GM18520 (cell line): ENCODE data around the gene MYRFL.
A peak's percentile ranks its signal among the peaks of the same experiment; 100 is the strongest.
"Not testable (repeated sequence)": the region's sequence is repeated elsewhere in the genome, so short reads cannot be mapped to it uniquely, and the experiment has no call there.

Experiments
- ATAC-seq: cut with Tn5 transposase; IDR thresholded peaks from one replicate; pipeline ENCODE4 v1.9.1; 2021; ENCODE audit not compliant: unreplicated experiment

MYRFL gene

DNA sequence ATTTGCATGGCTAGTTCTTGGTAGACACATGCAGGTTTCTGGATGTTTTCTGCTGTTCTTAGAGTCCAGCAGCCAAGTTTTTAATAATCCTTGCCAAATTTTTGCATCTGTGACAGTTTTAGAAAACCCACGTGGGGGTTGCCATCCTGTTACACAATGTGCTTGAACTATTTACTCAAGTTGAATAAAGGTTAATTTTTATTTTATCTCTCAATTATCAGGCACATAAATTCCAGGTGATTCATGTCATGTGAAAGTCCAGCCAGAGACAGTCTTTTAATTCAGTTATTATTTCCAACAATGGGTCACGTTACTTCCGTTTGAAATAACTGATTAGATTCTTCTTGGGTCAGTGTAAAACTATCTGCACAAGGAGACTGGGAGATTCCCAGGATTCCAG is 15.7 kb downstream of the MYRFL start:
- no peak for ATAC-seq

DNA sequence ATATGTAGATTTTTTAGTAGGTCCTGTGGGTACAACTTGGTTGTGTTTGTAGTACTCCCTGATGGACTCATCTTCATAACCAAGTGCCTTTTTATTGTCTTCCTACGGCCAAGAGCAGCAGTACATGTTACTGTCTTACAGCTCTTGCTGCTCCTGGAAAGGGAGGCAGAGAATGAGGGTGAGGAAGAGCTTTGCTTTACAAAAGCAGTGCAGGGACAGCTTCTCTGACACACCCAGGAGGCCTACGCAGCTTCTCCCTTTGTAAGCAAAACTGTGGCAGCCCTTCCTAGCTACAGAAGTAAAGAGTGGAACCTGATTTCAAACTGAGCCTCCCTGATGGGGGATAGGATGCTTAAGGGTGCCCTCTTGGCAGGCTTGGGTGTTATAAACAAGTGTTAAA is 18.6 kb downstream of the MYRFL start:
- no peak for ATAC-seq

DNA sequence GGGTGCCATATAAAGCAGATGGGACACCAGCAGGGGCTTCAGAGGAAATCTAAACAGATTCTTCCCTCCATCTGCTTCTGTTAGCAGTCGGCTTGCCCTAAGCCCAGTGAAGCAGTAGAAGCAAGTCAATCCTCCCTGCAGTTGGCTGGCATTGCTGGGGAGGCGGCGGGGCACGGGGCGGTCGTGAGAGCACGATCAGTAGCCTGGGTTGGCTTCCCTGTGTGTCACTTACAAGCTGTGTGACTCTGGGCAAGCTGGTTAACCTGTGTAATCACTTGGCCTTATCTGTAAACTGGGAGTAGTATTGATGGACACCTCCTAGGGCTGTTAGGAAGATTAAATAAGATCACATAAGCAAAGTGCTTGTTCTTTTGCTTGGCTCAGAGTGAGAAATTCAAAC is 19.4 kb downstream of the MYRFL start:
- ATAC-seq: no peak

DNA sequence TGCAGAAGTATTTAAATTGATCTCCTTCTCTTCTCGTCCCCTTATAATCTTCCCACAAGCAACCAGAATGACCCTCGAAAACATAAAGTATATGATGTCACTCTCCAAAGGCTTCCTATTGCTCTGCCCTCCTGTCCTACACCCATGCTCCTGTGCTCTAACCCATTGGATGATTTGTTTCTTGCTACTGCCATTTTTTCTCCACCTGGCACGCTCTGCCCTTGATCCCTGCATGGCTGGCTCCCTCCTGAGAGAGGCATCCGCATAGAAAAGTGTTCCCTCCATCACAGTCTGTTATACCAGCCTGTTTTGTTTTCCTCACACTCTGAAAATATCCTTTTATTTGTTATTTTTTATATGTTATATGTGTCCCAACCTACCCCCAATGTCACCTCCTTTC is 19.8 kb downstream of the MYRFL start:
- no peak for ATAC-seq

DNA sequence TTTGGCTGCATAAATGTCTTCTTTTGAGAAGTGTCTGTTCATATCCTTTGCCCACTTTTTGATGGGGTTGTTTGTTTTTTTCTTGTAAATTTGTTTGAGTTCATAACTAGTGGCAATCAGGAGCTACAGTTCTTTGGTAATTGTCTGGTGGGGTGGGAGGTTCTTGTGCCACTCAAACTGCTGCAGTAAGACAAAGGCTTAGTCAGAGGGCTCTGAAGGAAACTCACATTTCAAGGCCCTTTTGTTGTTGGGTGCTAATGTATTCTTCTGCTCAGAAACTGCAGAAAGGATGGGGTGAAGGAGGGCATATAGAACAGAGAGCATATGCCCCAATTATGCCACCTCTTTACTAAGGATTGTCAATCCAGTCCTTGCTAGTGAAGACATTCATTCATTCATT is 21.9 kb downstream of the MYRFL start:
- no peak for ATAC-seq

DNA sequence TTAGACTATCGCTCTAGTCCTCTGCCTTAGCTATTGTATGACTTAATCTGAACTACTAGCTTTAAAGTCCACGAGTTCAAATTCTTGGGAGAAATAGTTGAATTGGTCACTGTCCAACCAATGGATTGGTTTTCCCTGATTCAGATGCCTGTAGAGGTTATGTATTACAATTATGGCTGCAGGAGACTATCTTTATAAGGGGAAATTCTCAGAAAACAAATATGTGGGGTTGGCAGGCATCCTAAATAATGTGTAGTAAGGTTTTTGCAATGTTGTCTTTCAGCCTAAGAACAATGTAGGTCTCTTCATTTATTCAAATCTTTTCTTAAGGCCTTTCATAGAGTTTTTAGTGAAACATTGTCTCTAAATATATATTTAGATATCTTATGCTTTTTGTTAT is 26.9 kb downstream of the MYRFL start:
- no peak for ATAC-seq

DNA sequence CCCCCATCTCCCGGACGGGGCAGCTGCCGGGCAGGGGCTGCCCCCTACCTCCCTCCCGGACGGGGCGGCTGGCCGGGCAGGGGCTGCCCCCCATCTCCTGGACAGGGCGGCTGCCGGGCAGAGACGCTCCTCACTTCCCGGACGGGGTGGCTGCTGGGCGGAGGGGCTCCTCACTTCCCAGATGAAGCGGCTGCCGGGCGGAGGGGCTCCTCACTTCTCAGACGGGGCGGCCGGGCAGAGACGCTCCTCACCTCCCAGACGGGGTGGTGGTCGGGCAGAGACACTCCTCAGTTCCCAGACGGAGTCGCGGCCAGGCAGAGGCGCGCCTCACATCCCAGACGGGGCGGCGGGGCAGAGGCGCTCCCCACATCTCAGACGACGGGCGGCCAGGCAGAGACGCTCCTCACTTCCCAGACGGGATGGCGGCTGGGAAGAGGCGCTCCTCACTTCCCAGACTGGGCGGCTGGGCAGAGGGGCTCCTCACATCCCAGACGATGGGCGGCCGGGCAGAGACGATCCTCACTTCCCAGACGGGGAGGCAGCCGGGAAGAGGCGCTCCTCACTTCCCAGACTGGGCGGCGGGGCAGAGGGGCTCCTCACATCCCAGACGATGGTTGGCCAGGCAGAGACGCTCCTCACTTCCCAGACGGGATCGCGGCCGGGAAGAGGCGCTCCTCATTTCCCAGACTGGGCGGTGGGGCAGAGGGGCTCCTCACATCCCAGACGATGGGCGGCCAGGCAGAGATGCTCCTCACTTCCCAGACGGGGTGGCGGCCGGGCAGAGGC is 28.3 kb downstream of the MYRFL start:
- ATAC-seq: not testable (repeated sequence)

DNA sequence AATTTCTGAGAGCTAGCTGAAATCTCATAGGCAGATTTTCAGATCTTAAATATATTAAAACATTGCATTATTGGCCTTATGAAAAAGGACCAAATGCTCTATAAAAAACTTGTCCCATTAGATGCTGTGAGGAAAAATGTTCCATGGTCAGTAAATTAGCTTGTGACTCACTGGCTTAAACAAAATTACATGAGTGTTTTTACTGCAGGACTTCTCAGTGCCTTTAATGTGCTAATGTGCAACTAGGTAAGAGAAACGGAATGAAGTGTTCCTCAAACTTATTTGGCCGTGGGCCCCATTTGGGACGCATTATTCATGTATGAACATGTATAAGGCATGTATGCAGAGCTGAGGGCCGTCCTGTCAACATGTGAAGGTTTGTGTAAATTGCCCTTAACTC is 41.7 kb downstream of the MYRFL start:
- no peak for ATAC-seq

DNA sequence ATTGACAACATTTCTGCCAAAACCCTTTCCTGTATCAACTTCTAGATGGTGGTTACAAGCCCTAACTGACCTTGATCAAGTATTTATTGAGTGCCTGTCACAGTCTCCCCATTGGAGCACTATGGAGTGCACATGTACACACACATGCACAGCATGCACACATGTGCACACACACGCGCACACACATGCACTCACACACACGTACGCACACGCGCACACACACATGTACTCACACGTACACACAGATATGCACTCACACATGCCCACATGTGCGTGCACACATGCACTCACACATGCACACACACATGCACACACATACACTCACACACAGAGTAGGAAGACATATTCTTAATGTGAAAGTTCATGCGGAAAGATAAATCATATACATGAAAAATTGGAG is 43.7 kb downstream of the MYRFL start:
- no peak for ATAC-seq

DNA sequence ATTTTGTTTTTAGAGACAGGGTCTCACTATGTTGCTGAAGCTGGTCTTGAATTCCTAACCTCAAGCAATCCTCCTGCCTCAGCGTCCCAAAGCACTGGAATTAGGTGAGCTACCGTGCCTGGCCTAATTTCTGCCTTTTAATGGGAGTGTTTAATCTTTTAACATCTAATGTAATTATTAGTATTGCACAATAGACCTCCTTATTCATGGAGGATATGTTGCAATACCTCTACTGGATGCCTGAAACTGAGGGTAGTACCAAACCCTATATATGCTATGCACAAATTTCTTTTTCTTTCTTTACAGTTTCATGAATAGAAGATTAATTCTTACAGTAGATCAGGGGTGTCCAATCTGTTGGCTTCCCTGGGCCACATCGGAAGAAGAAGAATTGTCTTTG is 47.8 kb downstream of the MYRFL start:
- no peak for ATAC-seq

DNA sequence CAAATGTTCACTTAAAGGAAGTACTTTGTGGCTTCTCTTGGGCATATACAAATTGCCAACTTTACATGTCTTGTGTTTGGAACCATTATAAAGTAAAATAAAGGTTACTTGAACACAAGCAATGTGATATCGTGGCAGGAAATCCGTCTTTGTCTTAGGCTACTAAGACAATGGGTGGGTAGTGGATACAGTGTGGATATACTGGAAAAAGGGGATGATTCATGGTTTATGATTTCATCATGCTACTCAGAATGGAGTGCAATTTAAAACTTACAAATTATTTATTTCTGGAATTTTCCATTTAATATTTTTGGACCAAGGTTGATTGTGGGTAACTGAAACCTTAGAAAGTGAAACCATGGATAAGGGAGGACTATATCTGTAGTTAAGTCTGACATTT is 48.4 kb downstream of the MYRFL start:
- ATAC-seq: no peak

DNA sequence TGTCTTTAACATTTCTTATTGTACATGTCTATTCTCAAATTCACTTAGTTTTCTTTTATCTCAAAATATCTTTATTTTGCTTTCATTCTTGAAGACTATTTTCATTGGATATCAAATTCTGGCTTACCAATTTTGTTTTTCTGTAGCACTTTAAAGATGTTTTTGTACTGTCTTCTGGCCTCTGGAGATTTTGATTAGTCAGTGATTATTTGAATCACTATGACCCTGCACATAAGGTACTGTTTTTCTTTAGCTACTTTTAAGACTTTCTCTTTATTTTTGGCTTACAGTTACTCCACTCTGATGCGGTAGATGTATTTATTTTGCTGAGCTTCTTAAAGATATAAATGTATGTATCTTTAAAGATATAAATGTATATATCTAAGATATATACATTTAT is 49.6 kb downstream of the MYRFL start:
- ATAC-seq: no peak

DNA sequence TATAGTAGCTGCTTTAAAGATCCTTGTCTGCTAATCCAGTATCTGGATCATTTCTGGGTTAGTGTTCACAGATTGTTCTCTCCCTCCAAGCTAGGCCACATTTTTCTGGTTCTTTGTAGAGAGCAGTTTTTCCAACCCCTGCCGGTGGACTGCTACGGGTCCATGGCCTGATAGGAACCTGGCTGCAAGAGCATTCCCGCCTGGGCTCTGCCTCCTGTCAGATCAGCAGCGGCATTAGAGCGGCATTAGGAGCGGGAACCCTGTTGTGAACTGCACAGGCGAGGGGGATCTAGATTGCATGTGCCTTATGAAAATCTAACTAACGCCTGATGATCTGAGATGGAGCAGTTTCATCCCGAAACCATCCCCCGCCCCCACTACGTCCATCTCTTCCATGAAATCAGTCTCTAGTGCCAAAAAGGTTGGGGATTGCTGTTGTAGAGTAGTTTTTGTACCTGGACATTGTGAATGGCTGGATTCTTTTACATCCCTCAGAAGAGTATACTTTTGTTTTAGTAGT is 50.4 kb downstream of the MYRFL start:
- ATAC-seq: no peak

DNA sequence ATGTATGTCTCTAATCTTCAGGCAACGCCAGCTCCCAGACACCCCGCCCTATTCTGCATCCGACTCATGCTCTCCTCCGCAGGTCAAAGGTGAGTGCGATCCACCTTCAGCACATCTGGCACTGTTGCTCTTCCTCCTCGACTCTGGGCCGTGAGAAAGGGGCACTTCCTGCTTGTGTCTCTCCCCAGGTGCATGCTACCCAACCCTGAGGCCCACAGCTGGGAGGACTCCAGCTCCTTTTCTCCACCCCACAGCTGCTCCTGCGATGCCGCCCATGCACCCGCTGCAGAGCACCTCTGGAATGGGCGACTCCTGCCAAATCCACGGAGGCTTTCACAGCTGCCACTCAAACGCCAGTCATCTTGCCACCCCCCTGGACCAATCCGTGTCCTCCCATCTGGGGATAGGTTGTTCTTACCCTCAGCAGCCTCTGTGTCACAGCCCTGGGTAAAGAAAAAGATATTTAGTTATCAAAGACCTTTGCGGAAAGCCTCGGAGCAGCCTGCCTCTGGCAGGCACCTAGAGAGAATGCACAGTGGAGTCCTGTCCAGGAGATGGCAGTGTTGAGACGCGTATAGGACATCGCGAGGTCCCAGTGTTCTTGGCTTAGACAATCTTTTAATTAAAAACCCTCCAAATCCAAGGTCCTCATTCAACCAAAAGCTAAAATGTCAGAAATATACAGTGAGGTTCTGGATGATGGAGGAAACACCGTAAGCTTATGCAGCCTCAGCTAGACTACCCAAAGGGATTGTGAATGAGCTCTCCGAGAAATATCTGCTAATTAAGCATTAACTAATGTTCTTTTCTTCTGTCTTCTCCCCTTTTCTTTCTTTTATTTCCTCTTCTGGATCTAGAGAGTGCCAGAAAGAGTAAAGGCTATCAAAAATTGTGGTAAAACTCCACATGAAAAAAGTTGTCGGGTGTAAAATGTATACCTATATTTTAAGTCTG is 54.3 kb downstream of the MYRFL start:
- no peak for ATAC-seq

DNA sequence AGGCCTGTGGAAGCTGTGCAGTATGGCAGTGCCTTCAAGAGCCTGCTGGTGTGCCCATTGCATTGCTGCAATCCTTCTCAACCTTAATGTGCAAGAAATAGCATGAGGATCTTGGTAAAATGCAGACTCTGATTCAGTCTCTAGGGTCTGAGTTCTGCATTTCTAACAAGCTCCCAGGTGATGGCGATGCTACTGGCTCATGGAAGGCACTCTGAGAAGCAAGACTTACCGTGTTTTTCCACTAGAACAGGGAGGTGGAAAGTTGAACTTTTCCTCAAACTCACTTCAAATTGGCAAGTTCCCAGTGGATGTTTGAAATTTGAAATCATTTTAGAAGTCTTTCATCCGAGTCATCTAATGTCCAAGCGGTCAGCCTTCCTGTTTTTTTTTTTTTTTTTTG is 55.5 kb downstream of the MYRFL start:
- no peak for ATAC-seq

DNA sequence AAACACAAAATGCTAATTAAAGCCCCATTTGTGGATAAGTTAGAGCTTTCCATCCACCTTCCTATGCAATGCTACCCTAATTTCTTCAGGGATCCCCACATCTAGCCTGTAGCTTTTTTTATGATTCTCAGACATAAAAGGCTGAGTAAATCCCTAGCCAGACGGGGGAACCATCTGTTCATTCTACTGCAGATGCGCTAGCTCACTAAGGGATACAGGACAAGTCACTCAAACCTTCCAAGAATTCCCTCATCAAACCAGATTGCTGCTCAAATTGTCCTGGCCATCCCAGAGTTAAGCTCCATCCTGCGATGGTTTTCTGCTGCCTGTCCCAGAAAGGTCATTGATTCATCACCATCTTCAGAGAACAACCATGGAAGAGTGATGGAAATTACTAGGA is 56.7 kb downstream of the MYRFL start:
- no peak for ATAC-seq

DNA sequence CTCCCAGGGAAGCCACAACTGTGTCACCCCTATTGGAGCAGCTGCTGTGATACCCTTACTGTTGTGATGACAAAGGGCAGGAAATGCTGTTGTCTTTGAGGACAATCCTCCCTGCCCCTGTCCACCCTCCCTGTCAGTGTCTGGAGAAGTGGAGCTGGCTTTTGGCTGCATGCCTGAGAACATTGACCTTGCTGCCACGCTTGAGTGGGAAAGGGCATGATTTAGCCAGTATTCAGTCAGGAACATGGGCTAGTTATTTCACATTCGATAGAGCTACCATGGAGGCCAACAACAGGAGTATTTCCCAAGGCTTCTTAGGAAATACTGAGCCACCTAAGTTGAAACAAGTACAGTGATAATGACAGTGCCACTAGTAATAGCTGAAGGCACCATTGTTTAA is 59.4 kb downstream of the MYRFL start:
- no peak for ATAC-seq

DNA sequence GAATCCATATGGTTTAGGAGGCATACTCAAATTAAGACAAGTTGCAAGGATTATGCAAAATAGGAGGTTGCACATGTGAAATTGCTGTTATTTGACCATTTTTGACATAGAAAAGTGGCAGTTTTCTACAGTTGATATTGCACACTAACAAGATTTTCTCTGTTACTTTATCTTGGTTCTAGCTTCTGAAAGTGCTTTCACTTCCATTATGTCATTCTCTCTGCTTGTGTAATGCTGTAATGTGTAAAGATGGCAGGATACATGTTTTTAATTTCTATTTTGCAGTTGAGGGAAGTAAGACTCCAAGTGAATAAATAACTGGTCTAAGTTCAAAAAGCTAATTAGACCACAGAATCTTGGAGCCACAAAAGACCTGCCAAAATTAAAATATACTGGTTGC is 60.6 kb downstream of the MYRFL start:
- peak; percentile 40 for ATAC-seq

DNA sequence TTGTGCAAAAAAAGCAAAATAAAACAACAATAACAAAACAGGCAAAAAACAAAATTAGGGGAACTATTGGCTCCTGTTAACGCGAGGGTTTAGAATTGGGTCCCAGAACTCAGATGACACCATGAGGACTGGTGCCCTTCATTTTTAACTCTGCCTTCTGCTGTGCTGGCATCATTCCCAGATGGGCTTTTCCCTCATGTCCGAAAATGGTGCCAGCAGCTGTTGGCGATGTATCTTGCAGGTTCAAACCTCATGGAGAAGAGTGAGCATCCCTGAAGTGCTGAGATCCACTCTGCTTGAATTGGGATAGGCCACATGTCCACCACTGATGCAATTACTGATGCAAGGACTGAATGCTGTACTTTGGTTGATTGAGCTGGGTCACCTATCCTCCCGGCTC is 61.1 kb downstream of the MYRFL start:
- ATAC-seq: no peak

DNA sequence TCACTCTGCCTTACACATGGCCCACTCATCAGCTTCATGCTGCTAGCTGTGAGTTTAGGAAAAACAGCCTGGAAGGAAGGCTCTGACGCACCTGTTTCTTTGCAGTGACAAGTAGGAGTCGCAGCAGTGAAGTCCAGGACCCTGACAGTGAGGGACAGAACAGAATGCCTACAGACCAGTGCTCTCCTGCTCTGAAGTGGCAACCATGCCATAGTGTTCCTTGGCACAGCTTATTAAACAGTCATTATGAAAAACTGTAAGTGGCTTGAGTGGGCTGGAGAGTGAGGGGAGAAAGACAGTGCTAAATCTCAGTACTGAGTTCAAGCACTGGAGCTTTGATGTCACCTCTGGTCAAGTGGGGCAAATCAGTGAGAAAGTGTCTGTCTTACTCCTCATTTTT is 61.7 kb downstream of the MYRFL start:
- no peak for ATAC-seq

DNA sequence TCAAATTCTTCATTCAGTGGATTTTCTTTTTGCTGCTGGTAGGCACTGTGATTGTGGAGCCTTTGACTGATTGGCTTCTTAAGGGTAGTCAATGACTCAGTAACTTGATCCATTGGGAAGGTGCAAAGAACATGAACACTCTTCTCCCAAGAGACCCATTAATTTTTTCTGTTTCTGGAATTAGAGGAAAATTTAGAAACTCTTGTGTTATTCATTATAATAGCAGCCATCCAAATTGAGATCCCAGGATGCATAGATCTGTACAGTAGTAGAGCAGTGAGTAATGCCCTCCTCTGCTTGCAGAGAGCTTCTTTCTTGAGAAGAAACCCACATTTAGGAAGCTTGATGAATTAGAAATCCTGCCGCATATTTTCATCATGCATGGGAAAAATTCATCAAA is 63.9 kb downstream of the MYRFL start:
- no peak for ATAC-seq

DNA sequence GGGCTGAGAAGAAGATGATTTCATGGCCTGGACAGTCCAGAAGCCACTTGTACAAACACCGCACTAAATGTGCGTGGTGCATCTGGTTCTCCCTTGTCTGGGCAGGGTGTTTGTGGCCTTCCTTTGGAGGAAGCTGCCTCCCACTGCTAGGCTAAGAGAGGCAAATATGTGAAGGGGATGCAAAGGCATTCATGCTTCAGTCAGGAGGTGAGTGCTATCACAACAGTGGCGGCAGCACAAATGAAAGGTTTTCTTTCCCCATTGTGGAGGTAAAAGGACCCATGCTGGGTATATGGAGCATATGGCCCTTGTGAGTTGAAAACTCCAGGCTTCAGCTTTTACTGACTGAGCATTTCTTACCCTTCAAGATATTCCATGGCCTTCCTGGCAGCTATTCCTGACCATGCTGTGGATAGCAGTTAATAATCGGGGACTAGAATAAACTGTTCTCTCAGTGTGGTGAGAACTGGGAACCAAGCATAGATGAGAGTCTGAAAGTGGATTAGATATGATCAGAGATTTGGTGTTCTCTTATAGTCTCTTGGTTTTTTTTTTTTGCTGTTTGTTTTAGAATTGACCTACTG is 69.9 kb downstream of the MYRFL start:
- ATAC-seq: no peak
